T-cell (primary cell): Measurements from ENCODE around the gene KRT25. TPM values are rescaled to one million over a fixed set of nuclear protein-coding genes. Genes with fewer than 3 reads are reported as not detected.
A peak's percentile ranks its signal among the peaks of the same experiment; 100 is the strongest.

Experiments used
- ATAC-seq, 4 experiments: fragments of 200-7000 bp in 3 of 4; fragments of 150-1000 bp in 1 of 4; cut with Tn5 transposase; replicated peaks in 1 of 4; 1 replicate in 3 of 4; 2 replicates in 1 of 4; pipeline ENCODE4 v1.10.0; 2021; ENCODE audit warnings: moderate library complexity in 3 of 4, mild to moderate bottlenecking in 2 of 4, moderate number of reproducible peaks in 1 of 4
- CTCF ChIA-PET, 2 donors: fragments of 300-600 bp; sonication (Branson Sonifier 250); formaldehyde crosslinking; loops; one replicate each; lab custom pipeline; 2022; ENCODE audit warnings: antibody characterized with exemption in 2 of 2; lab: Charles Lee
- POLR2A ChIA-PET, 2 donors: fragments of 300-600 bp; sonication (Branson Sonifier 250); formaldehyde crosslinking; loops; one replicate each; lab custom pipeline; 2022; ENCODE audit warnings: antibody characterized with exemption in 2 of 2; lab: Charles Lee
- DNase-seq, 35 experiments: peaks; one replicate each; pipeline versions ENCODE4 v3.0.0 to v3.0.0-alpha.2; 2013 to 2023
- H3K27ac ChIP-seq: one replicate; pipeline ENCODE4 v1.5.1; 2013; ENCODE audit warnings: low read length
- H3K27me3 ChIP-seq, 2 experiments: replicated peaks in 1 of 2; 1 replicate in 1 of 2; 2 replicates in 1 of 2; pipeline versions ENCODE4 v1.6.1 to v1.7.0; 2013; ENCODE audit warnings: low read length in 1 of 2, mixed read lengths in 1 of 2; ENCODE audit not compliant: control insufficient read depth in 2 of 2, insufficient read depth in 2 of 2; ENCODE audit errors: extremely low read depth in 1 of 2
- H3K36me3 ChIP-seq, 2 donors: 1 replicate in 1 of 2; 2 replicates in 1 of 2; pipeline versions ENCODE4 v1.6.1 to v1.7.0; 2013; ENCODE audit warnings: low read length in 1 of 2; ENCODE audit not compliant: control insufficient read depth in 2 of 2, insufficient read depth in 1 of 2; ENCODE audit errors: extremely low read depth in 1 of 2
- H3K4me1 ChIP-seq, 2 experiments: 1 replicate in 1 of 2; 2 replicates in 1 of 2; pipeline versions ENCODE4 v1.6.1 to v1.7.0; 2013; ENCODE audit warnings: low read length in 2 of 2, mixed read lengths in 1 of 2; ENCODE audit not compliant: insufficient read depth in 2 of 2, control insufficient read depth in 1 of 2; ENCODE audit errors: extremely low read depth in 1 of 2
- H3K4me3 ChIP-seq, 2 donors: 1 replicate in 1 of 2; 2 replicates in 1 of 2; pipeline versions ENCODE4 v1.5.1 to v1.7.0; 2013; ENCODE audit warnings: mild to moderate bottlenecking in 2 of 2, low read length in 1 of 2, moderate library complexity in 1 of 2; ENCODE audit not compliant: control insufficient read depth in 1 of 2; ENCODE audit errors: extremely low read depth in 1 of 2
- H3K9me3 ChIP-seq: 2 replicates; pipeline ENCODE4 v1.7.0; 2013
- H3K27ac Mint-ChIP-seq, 2 donors: one replicate each; pipeline ENCODE4 v1.8.0; 2020 to 2021; ENCODE audit warnings: mild to moderate bottlenecking in 2 of 2, mixed read lengths in 2 of 2
- H3K27me3 Mint-ChIP-seq, 2 donors: one replicate each; pipeline ENCODE4 v1.8.0; 2021 to 2022; ENCODE audit warnings: mixed read lengths in 2 of 2
- H3K36me3 Mint-ChIP-seq: one replicate; pipeline ENCODE4 v1.8.0; 2021; ENCODE audit warnings: mixed read lengths
- H3K4me1 Mint-ChIP-seq, 3 donors: one replicate each; pipeline ENCODE4 v1.8.0; 2020 to 2022; ENCODE audit warnings: mixed read lengths in 3 of 3, mild to moderate bottlenecking in 1 of 3
- H3K4me3 Mint-ChIP-seq, 3 donors: one replicate each; pipeline ENCODE4 v1.8.0; 2020 to 2022; ENCODE audit warnings: mild to moderate bottlenecking in 3 of 3, mixed read lengths in 3 of 3, moderate library complexity in 3 of 3
- H3K9me3 Mint-ChIP-seq, 3 donors: one replicate each; pipeline ENCODE4 v1.8.0; 2020 to 2022; ENCODE audit warnings: mixed read lengths in 3 of 3
- WGBS: methylation state at CpG from one replicate; pipeline ENCODE4 v1.1.5; 2013; ENCODE audit warnings: missing lambda C conversion rate; ENCODE audit not compliant: insufficient coverage; 5-methylcytosine and 5-hydroxymethylcytosine counted together
- total RNA-seq, 35 experiments: library from RNA in 6 of 35; stranded (reverse) in 6 of 35; fragments of 120-200 nt in 1 of 35; gene quantifications; one replicate each; pipeline versions ENCODE4 v1.2.1 to v1.2.4 and lab custom pipeline; 2013 to 2026

KRT25 gene
- total RNA-seq, 5 donors from 2014 or later (not counting 1 experiment from before 2014, with no cell fraction given): not detected

DNA sequence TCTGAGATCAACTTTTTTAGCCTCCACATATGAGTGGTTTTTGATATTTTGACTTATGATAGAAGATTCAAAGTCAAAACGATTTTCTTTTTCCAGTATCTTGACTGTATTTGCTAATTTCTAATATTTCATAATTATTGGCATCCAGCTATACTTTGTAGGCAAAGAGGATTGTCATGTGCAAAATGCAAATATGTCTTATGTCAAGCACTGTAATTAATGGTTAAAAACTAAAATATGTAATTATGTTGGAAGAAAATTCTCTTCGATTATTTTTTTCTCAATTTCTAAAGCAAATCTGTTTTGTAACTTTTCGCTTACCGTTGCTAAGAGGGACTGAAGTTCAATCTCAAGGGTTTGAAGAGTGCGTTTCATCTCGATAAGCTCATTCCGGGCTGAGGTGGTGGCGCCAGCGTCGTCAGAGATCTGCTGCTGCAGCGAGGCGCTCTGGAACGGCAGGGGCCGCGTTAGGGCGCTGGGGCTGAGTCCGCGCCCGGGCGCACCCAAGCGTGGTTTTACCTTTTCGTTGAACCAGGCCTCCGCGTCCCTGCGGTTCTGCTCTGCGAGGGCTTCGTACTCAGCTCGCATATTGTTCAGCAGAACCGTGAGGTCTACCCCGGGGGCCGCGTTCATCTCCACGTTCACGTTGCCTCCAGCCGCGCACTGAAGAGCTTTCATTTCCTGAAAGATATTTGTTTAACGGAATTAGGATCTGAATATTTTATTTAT, 24.2 kb upstream of the KRT25 start:
- peaks cover 0 to 8% (median 2%) of the 10 kb centered on the region in 3 donors for H3K4me1 Mint-ChIP-seq
- no peaks in the 10 kb centered on the region for H3K36me3 Mint-ChIP-seq
- peak overlapping the region; percentile 34 to 64 (median 50) for H3K4me3 Mint-ChIP-seq
- no peaks in the 10 kb centered on the region for H3K9me3 Mint-ChIP-seq
- Histone ChIP-seq H3K4me3 (peak overlapping the region in 1 of 2 donors; percentile 54), H3K36me3 (no peaks in the 10 kb centered on the region), H3K4me1 (peaks cover 0 to 4% of the 10 kb centered on the region in 2 experiments), H3K27ac (no peak overlapping the region), H3K27me3 (peaks cover 13 to 29% of the 10 kb centered on the region in 2 experiments), H3K9me3 (no peaks in the 10 kb centered on the region)
- H3K27me3 Mint-ChIP-seq: peaks cover 60 to 73% of the 10 kb centered on the region in 2 donors
- POLR2A ChIA-PET: interaction anchor here in 1 of 2 donors (1.2 kb wide), 1 partner anchor 407 kb away, joined by 3 read pairs; no protein-coding TSS in a partner anchor
- peak in 16 of 35 experiments; percentile 4 to 40 (median 13) for DNase-seq
- H3K27ac Mint-ChIP-seq: no peak overlapping the region
- ATAC-seq: peak in 3 of 4 experiments; percentile 51 to 73 (median 68)
- CTCF ChIA-PET: interaction anchor here in 1 of 2 donors (0.6 kb wide), 1 partner anchor 414 kb away, joined by 4 read pairs; no protein-coding TSS in a partner anchor
- 37% methylated on average over 31 of the region's 37 CpGs for WGBS

DNA sequence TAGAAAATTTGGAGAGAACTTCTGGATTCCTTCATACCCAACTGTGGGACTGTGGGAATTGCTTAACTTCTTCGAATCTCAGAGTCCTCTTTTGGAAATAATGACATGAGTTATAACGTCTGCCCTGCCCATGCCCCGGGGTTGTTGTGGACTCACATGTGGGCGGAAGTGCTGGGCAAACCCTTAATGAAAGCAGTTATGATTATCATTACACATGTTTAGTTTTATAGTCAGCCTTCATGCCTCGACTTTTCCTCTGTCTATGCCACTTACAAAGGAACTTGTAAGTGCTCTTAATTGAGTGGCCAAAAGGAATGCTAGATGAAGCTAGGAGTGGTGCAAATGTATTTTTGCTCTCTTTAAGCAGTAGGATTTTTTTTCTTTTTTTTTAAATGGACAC, 23.3 kb upstream of the KRT25 start:
- H3K27ac ChIP-seq: no peak overlapping the region
- WGBS: no CpG with 5 or more reads among the region's 5 CpGs
- H3K9me3 ChIP-seq: no peaks in the 10 kb centered on the region
- ChIA-PET CTCF (no interaction called here), POLR2A (no interaction called here)
- peaks cover 64 to 77% of the 10 kb centered on the region in 2 donors for H3K27me3 Mint-ChIP-seq
- no peak overlapping the region for H3K27ac Mint-ChIP-seq
- ATAC-seq (no peak), DNase-seq (no peak)
- no peaks in the 10 kb centered on the region for H3K9me3 Mint-ChIP-seq
- peaks cover 14 to 29% of the 10 kb centered on the region in 2 experiments for H3K27me3 ChIP-seq
- H3K4me3 ChIP-seq: no peak overlapping the region
- no peaks in the 10 kb centered on the region for H3K36me3 Mint-ChIP-seq
- peaks cover 0 to 8% (median 2%) of the 10 kb centered on the region in 3 donors for H3K4me1 Mint-ChIP-seq
- H3K4me1 ChIP-seq: peaks cover 0 to 4% of the 10 kb centered on the region in 2 experiments
- no peak overlapping the region for H3K4me3 Mint-ChIP-seq
- no peaks in the 10 kb centered on the region for H3K36me3 ChIP-seq

GRCh38 chr17:40777971-40778370, 22.8 kb upstream of the KRT25 start:
- H3K27ac ChIP-seq: no peak overlapping the region
- Mint-ChIP-seq H3K4me3 (no peak overlapping the region), H3K27me3 (peaks cover 60 to 72% of the 10 kb centered on the region in 2 donors), H3K27ac (no peak overlapping the region), H3K36me3 (no peaks in the 10 kb centered on the region), H3K4me1 (peaks cover 0 to 8% (median 2%) of the 10 kb centered on the region in 3 donors), H3K9me3 (no peaks in the 10 kb centered on the region)
- ATAC-seq: no peak
- peaks cover 0 to 4% of the 10 kb centered on the region in 2 experiments for H3K4me1 ChIP-seq
- ChIA-PET CTCF (interaction anchor here in 1 of 2 donors (0.5 kb wide), 1 partner anchor 297 kb away, joined by 6 read pairs; no protein-coding TSS in a partner anchor), POLR2A (no interaction called here)
- no peak overlapping the region for H3K4me3 ChIP-seq
- WGBS: no CpG with 5 or more reads among the region's 3 CpGs
- H3K36me3 ChIP-seq: no peaks in the 10 kb centered on the region
- DNase-seq: no peak
- H3K27me3 ChIP-seq: peaks cover 14 to 29% of the 10 kb centered on the region in 2 experiments
- no peaks in the 10 kb centered on the region for H3K9me3 ChIP-seq

- Mint-ChIP-seq H3K9me3 (no peaks in the 10 kb centered on the region), H3K36me3 (no peaks in the 10 kb centered on the region), H3K4me3 (no peak overlapping the region), H3K27ac (no peak overlapping the region), H3K27me3 (peaks cover 65 to 74% of the 10 kb centered on the region in 2 donors), H3K4me1 (peaks cover 0 to 8% (median 2%) of the 10 kb centered on the region in 3 donors)
- ChIA-PET CTCF (interaction anchor here in 1 of 2 donors (0.5 kb wide), 1 partner anchor 297 kb away, joined by 6 read pairs; no protein-coding TSS in a partner anchor), POLR2A (no interaction called here)
- Histone ChIP-seq H3K27ac (no peak overlapping the region), H3K4me3 (no peak overlapping the region), H3K4me1 (peaks cover 0 to 4% of the 10 kb centered on the region in 2 experiments), H3K36me3 (no peaks in the 10 kb centered on the region), H3K27me3 (peaks cover 17 to 30% of the 10 kb centered on the region in 2 experiments), H3K9me3 (no peaks in the 10 kb centered on the region)
- ATAC-seq (no peak), DNase-seq (no peak)
- 66% methylated on average over 5 of the region's 7 CpGs for WGBS
Observed at GRCh38 chr17:40777459-40777858, 22.3 kb upstream of the KRT25 start.

DNA sequence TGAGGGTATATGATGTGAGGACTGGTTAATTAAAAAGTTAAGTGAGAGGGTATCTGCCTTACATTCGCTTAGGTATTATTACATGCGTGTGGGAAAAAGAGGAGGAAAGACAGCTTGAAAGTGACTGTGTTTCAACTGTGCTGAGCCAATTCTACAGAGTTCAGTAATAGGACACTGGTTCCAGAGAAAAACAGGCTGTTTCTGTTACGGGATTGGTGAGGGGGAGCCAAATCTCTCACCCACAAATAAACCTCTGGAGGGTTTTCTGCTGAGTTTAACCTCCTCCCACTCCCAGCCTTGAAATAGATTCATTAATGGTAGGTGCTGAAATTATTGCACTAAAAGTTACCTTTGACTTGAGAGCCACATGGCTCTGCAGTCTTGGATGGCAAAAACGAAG, 20.8 kb upstream of the KRT25 start:
- Histone ChIP-seq H3K4me3 (no peak overlapping the region), H3K36me3 (no peaks in the 10 kb centered on the region), H3K27ac (no peak overlapping the region), H3K27me3 (peaks cover 17 to 29% of the 10 kb centered on the region in 2 experiments), H3K4me1 (peaks cover 0 to 4% of the 10 kb centered on the region in 2 experiments), H3K9me3 (no peaks in the 10 kb centered on the region)
- 100% methylated on average over 1 of the region's 4 CpGs for WGBS
- H3K4me3 Mint-ChIP-seq: no peak overlapping the region
- no peak overlapping the region for H3K27ac Mint-ChIP-seq
- ChIA-PET POLR2A (no interaction called here), CTCF (no interaction called here)
- ATAC-seq (no peak), DNase-seq (no peak)
- no peaks in the 10 kb centered on the region for H3K36me3 Mint-ChIP-seq
- H3K27me3 Mint-ChIP-seq: peaks cover 68 to 76% of the 10 kb centered on the region in 2 donors
- no peaks in the 10 kb centered on the region for H3K9me3 Mint-ChIP-seq
- H3K4me1 Mint-ChIP-seq: peaks cover 0 to 8% (median 2%) of the 10 kb centered on the region in 3 donors

- Mint-ChIP-seq H3K4me1 (no peaks in the 10 kb centered on the region), H3K27ac (no peak within 1 kb of the TSS), H3K36me3 (no peaks in the 10 kb centered on the region), H3K27me3 (peaks cover 46 to 56% of the 10 kb centered on the region in 2 donors), H3K9me3 (no peaks in the 10 kb centered on the region), H3K4me3 (no peak within 1 kb of the TSS)
- DNase-seq (no peak), ATAC-seq (no peak)
- no peaks in the 10 kb centered on the region for H3K4me1 ChIP-seq
- CTCF ChIA-PET: no interaction called here
- POLR2A ChIA-PET: no interaction called here
- H3K4me3 ChIP-seq: no peak within 1 kb of the TSS
- no peaks in the 10 kb centered on the region for H3K9me3 ChIP-seq
- no peak within 1 kb of the TSS for H3K27ac ChIP-seq
- no peaks in the 10 kb centered on the region for H3K36me3 ChIP-seq
- WGBS: 75% methylated on average over 1 of the region's 3 CpGs
- H3K27me3 ChIP-seq: peaks cover 10 to 21% of the 10 kb centered on the region in 2 experiments
Observed at GRCh38 chr17:40772101-40772500, 17.0 kb upstream of the KRT25 start, which contains the start of gene KRT26. KRT26 (minus strand) TSS chr17:40772201; CDS start chr17:40772113, 88 bp downstream.
